Left ventricle myocardium inferior (tissue), 1 donor: ENCODE results near the gene RAB31. TPM values are rescaled to one million over a fixed set of nuclear protein-coding genes. Genes with fewer than 3 reads are reported as not detected.

Experiments
- DNase-seq: peaks from one replicate; pipeline ENCODE4 v3.0.0-alpha.2; 2020
- H3K27ac ChIP-seq: fragments of 200-600 bp; replicated peaks from 2 replicates; pipeline ENCODE4 v1.8.0; 2021
- H3K27me3 ChIP-seq: fragments of 200-600 bp; 2 replicates; pipeline ENCODE4 v1.8.0; 2021; ENCODE audit warnings: low read depth
- H3K36me3 ChIP-seq: fragments of 200-600 bp; 2 replicates; pipeline ENCODE4 v1.8.0; 2021
- H3K4me1 ChIP-seq: fragments of 200-600 bp; 2 replicates; pipeline ENCODE4 v1.8.0; 2021
- H3K4me3 ChIP-seq: fragments of 200-600 bp; 2 replicates; pipeline ENCODE4 v1.8.0; 2021; ENCODE audit warnings: mild to moderate bottlenecking, moderate library complexity
- H3K9me3 ChIP-seq: fragments of 200-600 bp; replicated peaks from 2 replicates; pipeline ENCODE4 v1.8.0; 2021
- CTCF ChIP-seq: fragments of 200-600 bp; IDR thresholded peaks from 2 replicates; pipeline ENCODE4 v1.8.0; 2021; ENCODE audit warnings: antibody characterized with exemption, mild to moderate bottlenecking, borderline replicate concordance
- intact Hi-C: fragments of 100-400 bp; cut with micrococcal nuclease; formaldehyde crosslinking; loops from one replicate; pipeline ENCODE4 v1.11.0; 2022
- total RNA-seq: library from RNA; stranded (reverse); fragmentation: NEBNext Ultra II Directional; extraction: Animal tissue kit (Norgen Biotek cat#: 25700); gene quantifications from one replicate; pipeline ENCODE4 v1.2.1, GENCODE V29; 2021
- donor health status: DM: no; HTN: yes; CAD: no; lungs with severe emphysema.

Gene RAB31
- total RNA-seq, 1 donor from 2014 or later, result 12.0 TPM

GRCh38 chr18:9818423-9818734 lies 110.3 kb downstream of the RAB31 start:
- DNase-seq, result no peak
- Histone ChIP-seq H3K4me1 (peaks cover 28% of the 10 kb centered on the region), H3K27me3 (no peaks in the 10 kb centered on the region), H3K36me3 (no peaks in the 10 kb centered on the region), H3K9me3 (peaks cover 28% of the 10 kb centered on the region), H3K27ac (peak overlapping the region; percentile 80), H3K4me3 (no peak overlapping the region)
- intact Hi-C loops, result no loop called here
- TF ChIP-seq CTCF, result no peak

GRCh38 chr18:9820127-9820526 lies 112.0 kb downstream of the RAB31 start:
- H3K4me1 ChIP-seq, result peaks cover 33% of the 10 kb centered on the region
- intact Hi-C loops, result no loop called here
- no peaks in the 10 kb centered on the region for H3K27me3 ChIP-seq
- peaks cover 28% of the 10 kb centered on the region for H3K9me3 ChIP-seq
- H3K27ac ChIP-seq, result no peak overlapping the region
- no peak for DNase-seq
- TF ChIP-seq CTCF, result no peak
- no peak overlapping the region for H3K4me3 ChIP-seq
- no peaks in the 10 kb centered on the region for H3K36me3 ChIP-seq

- no peak for TF ChIP-seq CTCF
- H3K4me1 ChIP-seq, result peaks cover 39% of the 10 kb centered on the region
- H3K27ac ChIP-seq, result no peak overlapping the region
- no peaks in the 10 kb centered on the region for H3K36me3 ChIP-seq
- intact Hi-C loops, result no loop called here
- H3K27me3 ChIP-seq, result no peaks in the 10 kb centered on the region
- peaks cover 28% of the 10 kb centered on the region for H3K9me3 ChIP-seq
- H3K4me3 ChIP-seq, result no peak overlapping the region
- DNase-seq, result no peak
These were observed 112.6 kb downstream of the RAB31 start for GRCh38 chr18:9820719-9821118.

GRCh38 chr18:9822587-9823185 lies 114.6 kb downstream of the RAB31 start:
- no peak for TF ChIP-seq CTCF
- Histone ChIP-seq H3K27ac (peak overlapping the region; percentile 81), H3K27me3 (no peaks in the 10 kb centered on the region), H3K36me3 (no peaks in the 10 kb centered on the region), H3K9me3 (peaks cover 28% of the 10 kb centered on the region), H3K4me1 (peaks cover 29% of the 10 kb centered on the region), H3K4me3 (no peak overlapping the region)
- intact Hi-C loops, result no loop called here
- DNase-seq, result no peak

GRCh38 chr18:9823805-9824473 lies 115.8 kb downstream of the RAB31 start:
- H3K4me1 ChIP-seq, result peaks cover 26% of the 10 kb centered on the region
- TF ChIP-seq CTCF, result no peak

More at GRCh38 chr18:9823805-9824473, 115.8 kb downstream of the RAB31 start:
- H3K27ac ChIP-seq, result peak overlapping the region; percentile 81
- peaks cover 19% of the 10 kb centered on the region for H3K9me3 ChIP-seq
- intact Hi-C loops, result no loop called here
- H3K27me3 ChIP-seq, result no peaks in the 10 kb centered on the region
- H3K36me3 ChIP-seq, result no peaks in the 10 kb centered on the region
- no peak for DNase-seq
- no peak overlapping the region for H3K4me3 ChIP-seq
